ENCODE data around the gene GON4L.
"Not testable (repeated sequence)": the region's sequence is repeated elsewhere in the genome, so short reads cannot be mapped to it uniquely, and the experiment has no call there.

GON4L gene

DNA sequence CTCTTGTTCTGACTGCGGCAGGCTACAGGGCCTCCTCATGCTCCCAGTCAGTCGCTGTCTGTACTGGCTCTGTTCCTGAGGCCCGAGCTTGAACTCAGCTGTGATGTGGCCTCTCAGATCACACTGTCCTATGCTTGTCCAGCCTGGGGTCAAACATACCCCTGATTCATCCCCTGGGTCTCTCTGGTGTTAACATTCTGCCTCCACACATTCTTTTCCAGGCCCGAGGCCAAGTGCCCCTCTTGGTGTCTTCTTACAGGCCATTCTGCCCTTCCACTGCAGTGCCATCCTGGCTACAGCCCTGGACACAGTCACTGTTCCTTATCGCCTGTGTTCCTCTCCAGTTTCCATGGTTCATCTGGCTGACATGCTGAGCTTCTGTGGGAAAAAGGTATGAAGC, 108.9 kb downstream of the GON4L start:
- DNase-seq (ENCODE audit: low read depth in 2 of 2) = not testable (repeated sequence)

DNA sequence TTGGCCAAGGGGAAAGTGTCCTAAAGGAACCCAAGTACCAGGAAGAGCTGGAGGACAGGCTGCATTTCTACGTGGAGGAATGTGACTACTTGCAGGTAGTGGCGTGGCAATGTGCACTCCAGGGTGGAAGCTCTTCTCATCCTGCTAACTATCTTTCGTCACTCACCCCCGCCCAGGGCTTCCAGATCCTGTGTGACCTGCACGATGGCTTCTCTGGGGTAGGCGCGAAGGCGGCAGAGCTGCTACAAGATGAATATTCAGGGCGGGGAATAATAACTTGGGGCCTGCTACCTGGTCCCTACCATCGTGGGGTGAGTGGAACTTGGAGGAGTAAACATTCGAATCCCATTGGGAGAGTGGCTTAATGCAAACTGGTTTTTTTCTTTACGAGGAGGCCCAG, 109.4 kb downstream of the GON4L start:
- not testable (repeated sequence) for DNase-seq (ENCODE audit: low read depth in 2 of 2)

DNA sequence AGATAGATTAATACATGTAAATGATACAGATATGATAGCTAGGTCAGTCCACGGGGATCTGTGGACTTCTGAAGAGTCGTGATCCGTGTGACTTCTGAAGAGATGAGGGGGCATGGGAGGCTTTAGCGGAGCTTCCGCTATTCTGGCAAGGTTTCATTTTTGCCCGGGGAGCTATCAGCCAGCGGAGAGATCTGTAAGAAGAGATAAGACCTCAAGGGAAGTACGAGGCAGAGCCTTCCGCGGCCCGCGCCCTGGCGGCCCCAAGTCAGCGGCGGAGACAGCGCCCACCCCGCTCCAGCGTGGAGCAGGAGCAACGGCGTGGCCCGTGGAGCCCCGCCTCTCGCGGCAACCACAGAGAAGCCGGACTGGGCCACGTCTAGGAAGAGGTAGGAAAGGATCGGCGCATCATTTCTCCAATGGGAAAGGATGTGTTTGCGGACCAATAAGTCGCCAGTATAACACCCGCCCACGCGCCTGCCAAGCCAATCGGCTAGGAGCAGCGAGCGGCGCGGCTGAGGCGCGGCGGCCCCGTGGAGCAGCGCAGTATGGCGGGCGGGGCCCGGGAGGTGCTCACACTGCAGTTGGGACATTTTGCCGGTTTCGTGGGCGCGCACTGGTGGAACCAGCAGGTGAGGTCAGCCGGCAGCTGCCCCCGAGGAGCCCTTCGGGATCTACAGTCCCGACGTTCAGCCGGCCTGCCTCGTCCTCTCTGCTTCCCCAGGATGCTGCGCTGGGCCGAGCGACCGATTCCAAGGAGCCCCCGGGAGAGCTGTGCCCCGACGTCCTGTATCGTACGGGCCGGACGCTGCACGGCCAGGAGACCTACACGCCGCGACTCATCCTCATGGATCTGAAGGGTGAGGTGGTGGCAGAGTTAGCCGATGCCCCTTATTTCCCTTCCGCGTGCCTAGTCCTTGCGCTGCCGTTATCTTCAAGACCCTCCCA, 111.5 kb downstream of the GON4L start:
- peak; percentile 90 to 93 for DNase-seq (ENCODE audit: low read depth in 2 of 2)

GRCh38 chr1:155744711-155745283, 112.2 kb downstream of the GON4L start:
- DNase-seq (ENCODE audit: low read depth in 2 of 2) = no peak

- DNase-seq (ENCODE audit: low read depth in 2 of 2) = no peak
Observed at GRCh38 chr1:155741908-155742307, 115.1 kb downstream of the GON4L start.

- no peak for DNase-seq (ENCODE audit: low read depth in 2 of 2)
Observed at GRCh38 chr1:155740995-155741394, 116.0 kb downstream of the GON4L start.

DNA sequence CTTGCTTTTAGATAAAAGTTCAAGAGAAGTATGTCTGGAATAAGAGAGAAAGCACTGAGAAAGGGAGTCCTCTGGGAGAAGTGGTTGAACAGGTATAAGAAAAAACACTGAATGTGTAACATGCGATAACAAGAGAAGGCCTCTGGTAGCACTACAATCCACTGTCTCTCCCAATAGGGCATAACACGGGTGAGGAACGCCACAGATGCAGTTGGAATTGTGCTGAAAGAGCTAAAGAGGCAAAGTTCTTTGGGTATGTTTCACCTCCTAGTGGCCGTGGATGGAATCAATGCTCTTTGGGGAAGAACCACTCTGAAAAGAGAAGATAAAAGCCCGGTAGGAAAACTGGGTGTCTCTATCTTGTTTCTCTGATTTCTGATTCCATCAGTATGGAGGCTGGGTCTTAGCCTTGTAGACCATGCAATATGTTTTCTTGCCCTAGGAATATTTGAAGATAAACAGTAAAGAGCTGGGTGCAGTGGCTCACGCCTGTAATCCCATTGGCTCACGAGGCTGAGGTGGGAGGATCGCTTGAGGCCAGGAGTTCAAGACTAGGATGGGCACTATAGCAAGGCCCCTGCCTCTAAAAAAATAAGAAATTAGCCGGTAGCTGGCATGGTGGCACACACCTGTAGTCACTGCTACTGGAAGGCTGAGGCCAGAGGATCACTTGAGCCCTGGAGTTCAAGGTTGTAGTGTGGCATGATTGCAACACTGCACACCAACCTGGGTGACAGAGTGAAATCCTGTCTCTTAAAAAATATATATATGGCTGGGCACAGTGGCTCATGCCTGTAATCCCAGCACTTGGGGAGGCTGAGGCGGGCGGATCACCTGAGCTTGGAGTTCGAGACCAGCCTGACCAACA, 127.7 kb downstream of the GON4L start:
- DNase-seq (ENCODE audit: low read depth in 2 of 2) = no peak

- no peak for DNase-seq (ENCODE audit: low read depth in 2 of 2)
Observed at GRCh38 chr1:155725142-155725541, 131.9 kb downstream of the GON4L start.

GRCh38 chr1:155719703-155720102, 137.3 kb downstream of the GON4L start:
- no peak for DNase-seq (ENCODE audit: low read depth in 2 of 2)

DNA sequence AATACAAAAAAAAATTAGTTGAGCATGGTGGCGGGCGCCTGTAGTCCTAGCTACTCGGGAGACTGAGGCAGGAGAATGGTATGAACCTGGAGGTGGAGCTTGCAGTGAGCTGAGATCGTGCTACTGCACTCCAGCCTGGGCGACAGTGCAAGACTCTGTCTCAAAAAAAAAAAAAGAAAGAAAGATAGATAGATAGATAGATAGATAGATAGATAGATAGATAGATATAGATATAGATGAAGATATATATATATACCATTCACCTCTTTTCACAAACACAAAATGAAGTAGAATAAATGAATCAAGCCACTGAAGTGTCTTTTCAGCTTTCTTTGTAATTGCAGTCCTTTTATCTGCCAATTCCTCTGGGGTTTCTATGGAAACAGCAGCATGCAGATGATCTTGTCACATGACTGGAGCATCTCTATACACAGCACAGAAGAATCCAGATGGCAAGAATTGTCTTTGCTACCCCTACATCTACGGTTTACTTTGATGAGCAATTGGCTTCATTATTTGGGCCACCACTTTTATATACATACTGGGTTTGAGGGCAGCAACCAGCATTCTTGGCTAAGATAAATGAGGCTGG, 138.4 kb downstream of the GON4L start:
- DNase-seq (ENCODE audit: low read depth in 2 of 2) = not testable (repeated sequence)

- no peak for DNase-seq (ENCODE audit: low read depth in 2 of 2)
Observed at GRCh38 chr1:155717041-155717440, 140.0 kb downstream of the GON4L start.

- no peak for DNase-seq (ENCODE audit: low read depth in 2 of 2)
Observed at GRCh38 chr1:155715777-155716176, 141.2 kb downstream of the GON4L start.

DNA sequence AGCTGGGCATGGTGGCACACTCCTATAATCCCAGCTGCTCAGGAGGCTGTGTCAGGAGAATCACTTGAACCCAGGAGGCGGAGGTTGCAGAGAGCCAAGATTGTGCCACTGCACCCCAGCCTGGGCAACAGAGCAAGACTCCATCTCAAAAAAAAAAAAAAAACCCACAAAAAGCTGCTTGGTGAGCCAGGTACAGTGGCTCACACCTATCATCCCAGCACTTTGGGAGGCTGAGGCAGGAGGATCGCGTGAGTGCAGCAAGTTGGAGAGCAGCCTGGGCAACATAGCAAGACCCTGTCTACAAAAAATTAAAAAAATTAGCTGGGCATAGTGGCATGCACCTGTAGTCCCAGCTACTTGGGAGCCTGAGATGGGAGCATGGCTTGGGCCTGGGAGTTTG, 142.0 kb downstream of the GON4L start:
- DNase-seq (ENCODE audit: low read depth in 2 of 2) = not testable (repeated sequence)

GRCh38 chr1:155713075-155713474, 143.9 kb downstream of the GON4L start:
- DNase-seq (ENCODE audit: low read depth in 2 of 2) = no peak

GRCh38 chr1:155712636-155713035, 144.4 kb downstream of the GON4L start:
- not testable (repeated sequence) for DNase-seq (ENCODE audit: low read depth in 2 of 2)

DNA sequence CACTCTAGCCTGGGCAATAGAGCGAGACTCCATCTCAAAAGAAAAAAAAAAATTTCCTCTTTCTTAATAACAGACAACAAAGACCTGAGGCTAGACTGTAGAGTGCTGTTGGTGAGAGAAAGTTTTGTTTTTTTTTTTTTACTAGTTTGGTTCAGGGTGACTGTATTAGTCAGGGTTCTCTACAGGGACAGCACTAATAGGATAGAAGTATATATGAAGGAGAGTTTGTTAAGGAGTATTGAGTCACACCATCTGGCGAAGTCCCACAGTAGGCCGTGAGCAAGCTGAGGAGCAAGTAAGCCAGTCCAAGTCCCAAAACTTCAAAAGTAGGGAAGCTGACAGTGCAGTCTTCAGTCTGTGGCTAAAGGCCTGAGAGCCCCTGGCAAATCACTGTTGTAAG, 145.6 kb downstream of the GON4L start:
- DNase-seq (ENCODE audit: low read depth in 2 of 2) = not testable (repeated sequence)

GRCh38 chr1:155709391-155709790, 147.6 kb downstream of the GON4L start:
- DNase-seq (ENCODE audit: low read depth in 2 of 2) = no peak

DNA sequence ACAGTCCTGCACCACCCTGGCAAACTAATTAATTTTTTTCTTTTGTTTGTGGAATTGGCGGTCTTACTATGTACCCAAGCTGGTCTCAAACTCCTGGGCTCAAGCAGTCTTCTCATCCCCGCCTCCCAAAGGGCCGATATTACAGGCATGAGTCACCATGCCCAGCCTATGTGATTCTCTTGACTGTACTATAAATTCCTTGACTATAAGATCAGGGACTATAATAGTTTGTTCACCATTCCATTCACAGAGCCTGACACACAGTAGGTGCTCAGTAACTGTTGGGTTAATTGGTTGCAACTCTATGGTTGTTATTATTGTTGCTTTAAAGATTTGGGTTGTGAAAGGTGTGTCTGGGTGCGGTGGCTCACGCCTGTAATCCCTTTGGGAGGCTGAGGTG, 150.9 kb downstream of the GON4L start:
- no peak for DNase-seq (ENCODE audit: low read depth in 2 of 2)

DNA sequence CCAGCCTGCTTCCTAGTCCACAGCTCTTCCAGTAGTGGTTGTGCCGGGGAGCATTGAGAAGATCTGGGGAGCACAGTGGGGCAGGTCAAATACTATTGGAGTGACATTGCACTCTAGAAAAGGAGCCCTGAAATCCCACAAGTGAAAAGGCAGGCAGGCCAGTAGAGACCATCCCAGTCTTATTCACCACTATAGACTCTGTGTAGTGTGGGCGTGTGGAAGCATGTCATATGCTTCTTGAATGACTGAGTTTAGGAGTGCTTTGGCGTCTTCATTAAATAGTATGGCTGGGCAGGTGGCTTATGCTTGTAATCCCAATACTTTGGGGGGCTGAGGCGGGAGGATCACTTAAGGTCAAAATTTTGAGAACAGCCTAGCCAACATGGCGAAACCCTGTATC, 152.6 kb downstream of the GON4L start:
- DNase-seq (ENCODE audit: low read depth in 2 of 2) = not testable (repeated sequence)

DNA sequence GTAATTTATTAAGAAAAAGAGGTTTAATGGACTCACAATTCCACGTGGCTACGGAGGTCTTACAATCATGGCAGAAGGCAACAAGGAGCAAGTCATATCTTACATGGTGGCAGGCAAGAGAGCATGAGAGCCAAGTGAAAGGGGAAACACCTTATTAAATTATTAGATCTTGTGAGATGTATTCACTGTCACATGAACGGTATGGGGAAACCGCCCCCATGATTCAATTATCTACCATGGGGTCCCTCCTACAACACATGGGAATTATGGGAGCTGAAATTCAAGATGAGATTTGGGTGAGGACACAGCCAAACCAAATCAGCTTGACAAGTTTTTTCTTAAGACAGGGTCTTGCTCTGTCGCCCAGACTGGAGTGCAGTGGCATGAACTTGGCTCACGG, 153.8 kb downstream of the GON4L start:
- DNase-seq (ENCODE audit: low read depth in 2 of 2) = no peak

DNA sequence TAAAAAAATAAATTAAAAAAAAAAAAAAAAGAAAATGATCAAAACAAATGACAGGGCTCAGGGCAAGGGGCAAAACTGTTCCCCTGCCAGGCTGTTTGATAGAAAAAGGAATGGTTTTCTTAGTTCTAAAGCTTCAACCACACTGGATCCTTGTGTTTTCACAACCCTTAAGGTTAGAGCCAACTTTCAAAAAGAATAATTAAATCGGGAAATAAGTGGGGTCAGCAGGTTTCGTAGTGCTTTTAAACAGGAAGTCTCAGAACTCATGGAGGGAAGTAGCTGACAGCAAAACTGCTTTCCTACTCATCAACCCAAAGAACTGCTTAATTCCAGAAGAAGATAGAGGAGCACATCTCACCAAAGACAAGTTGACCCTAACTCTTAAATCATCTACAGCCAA, 155.3 kb downstream of the GON4L start:
- DNase-seq (ENCODE audit: low read depth in 2 of 2) = not testable (repeated sequence)

Measured in stimulated activated CD8-positive, alpha-beta memory T cell treated with anti-CD3 and anti-CD28 coated beads, Interleukin-7, amount 100 ng/mL, for 4 hours (primary cell).